AG04449 (cell line): ENCODE data around the gene UPF1.

Source experiments
- CTCF ChIA-PET: fragments of 350-600 bp; formaldehyde crosslinking; extraction: SDS; loops from one replicate; lab custom pipeline; 2021; ENCODE audit warnings: antibody characterized with exemption; lab: Yijun Ruan, JAX
- POLR2A ChIA-PET: fragments of 400-600, 350-600 bp; formaldehyde crosslinking; extraction: SDS; loops from one replicate; lab custom pipeline; 2020; ENCODE audit warnings: antibody characterized with exemption, inconsistent platforms; lab: Yijun Ruan, JAX
- DNase-seq: peaks from one replicate; pipeline ENCODE4 v3.0.0-alpha.2; 2010; ENCODE audit warnings: low read depth, low spot score
- H3K4me3 ChIP-seq: 2 replicates; pipeline ENCODE4 v1.5.1; 2011; ENCODE audit warnings: low read depth, mild to moderate bottlenecking, control low read depth, low read length
- TF ChIP-seq, protein P1 (sequence below): IDR thresholded peaks from one replicate; pipeline ENCODE4 v1.5.1; 2011; ENCODE audit warnings: mild to moderate bottlenecking, moderate library complexity, low read length, control low read depth, inconsistent platforms; ENCODE audit not compliant: insufficient read depth; ENCODE audit errors: missing control alignments

Gene UPF1

DNA sequence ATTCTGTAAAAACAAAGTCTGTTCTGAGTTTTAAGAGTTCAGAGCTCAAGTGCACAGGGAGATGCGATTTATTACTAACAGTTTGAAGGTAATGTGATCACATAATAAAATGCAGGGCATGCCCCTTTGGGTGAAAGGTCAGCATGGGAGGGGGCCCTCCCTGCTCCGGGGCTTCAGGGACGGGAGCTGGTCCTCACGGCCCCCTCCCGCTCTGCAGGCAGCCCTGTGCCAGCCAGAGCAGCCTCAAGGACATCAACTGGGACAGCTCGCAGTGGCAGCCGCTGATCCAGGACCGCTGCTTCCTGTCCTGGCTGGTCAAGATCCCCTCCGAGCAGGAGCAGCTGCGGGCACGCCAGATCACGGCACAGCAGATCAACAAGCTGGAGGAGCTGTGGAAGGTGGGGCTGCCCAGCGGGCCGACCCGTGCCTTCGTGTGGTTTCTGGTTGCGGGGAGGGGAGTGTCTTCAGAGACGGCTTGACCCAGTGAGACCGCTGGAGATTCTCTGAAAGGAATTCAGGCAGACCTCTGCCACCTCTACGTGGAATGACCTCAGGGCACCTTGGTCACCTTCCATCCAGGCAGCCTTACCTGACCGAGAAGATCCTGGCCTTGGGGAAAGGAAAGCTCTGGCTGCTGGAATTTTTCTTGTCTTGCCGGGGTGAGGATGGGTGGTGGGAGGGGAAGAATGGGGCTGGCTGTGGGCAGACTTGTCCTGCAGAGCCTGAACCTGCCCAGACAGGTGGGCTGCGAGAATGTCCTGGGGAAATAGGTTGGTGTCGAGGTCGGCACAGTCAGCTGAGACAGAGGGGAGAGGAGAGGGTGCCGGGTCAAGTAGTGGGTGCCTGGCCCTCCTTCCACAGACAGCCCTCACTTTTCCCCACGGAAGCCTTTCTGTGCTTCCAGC is 19.0 kb downstream of the UPF1 start:
- POLR2A ChIA-PET = no interaction called here
- TF ChIP-seq, protein P1, sequence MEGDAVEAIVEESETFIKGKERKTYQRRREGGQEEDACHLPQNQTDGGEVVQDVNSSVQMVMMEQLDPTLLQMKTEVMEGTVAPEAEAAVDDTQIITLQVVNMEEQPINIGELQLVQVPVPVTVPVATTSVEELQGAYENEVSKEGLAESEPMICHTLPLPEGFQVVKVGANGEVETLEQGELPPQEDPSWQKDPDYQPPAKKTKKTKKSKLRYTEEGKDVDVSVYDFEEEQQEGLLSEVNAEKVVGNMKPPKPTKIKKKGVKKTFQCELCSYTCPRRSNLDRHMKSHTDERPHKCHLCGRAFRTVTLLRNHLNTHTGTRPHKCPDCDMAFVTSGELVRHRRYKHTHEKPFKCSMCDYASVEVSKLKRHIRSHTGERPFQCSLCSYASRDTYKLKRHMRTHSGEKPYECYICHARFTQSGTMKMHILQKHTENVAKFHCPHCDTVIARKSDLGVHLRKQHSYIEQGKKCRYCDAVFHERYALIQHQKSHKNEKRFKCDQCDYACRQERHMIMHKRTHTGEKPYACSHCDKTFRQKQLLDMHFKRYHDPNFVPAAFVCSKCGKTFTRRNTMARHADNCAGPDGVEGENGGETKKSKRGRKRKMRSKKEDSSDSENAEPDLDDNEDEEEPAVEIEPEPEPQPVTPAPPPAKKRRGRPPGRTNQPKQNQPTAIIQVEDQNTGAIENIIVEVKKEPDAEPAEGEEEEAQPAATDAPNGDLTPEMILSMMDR = no peak
- H3K4me3 ChIP-seq = no peak overlapping the region
- CTCF ChIA-PET = interaction anchor here (1.8 to 13.0 kb wide), 4 partner anchors 11 to 259 kb away, joined by 5 to 286 read pairs (median 199); partner anchors contain the start of genes REX1BD and UPF1
- no peak for DNase-seq

DNA sequence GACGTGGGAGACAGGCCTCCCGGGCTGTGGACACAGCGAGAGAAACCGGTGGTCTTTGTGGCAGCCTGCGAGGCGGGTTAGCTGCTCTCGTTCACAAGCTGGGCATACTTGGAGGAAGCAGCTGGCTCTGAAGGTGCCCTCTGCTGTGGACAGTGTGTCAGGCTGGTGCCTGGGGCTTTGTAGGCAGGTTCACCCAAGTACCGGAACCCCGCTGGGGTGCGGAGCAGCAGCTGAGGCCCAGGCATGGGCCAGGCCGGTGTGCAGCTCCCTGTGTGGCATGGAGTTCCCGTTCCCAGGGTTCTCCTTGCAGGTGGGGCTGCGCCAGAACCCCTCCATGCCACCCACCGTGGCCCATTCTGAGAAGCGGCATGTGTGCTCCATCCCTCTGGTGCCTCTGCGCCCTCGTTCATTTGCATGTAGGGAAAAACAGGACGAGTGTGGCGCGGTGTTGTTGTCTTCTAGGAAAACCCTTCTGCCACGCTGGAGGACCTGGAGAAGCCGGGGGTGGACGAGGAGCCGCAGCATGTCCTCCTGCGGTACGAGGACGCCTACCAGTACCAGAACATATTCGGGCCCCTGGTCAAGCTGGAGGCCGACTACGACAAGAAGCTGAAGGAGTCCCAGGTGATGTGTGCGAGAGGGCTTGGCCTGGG is 20.0 kb downstream of the UPF1 start:
- ChIA-PET POLR2A (no interaction called here), CTCF (interaction anchor here (6.6 to 13.0 kb wide), 3 partner anchors 10 to 260 kb away, joined by 149 to 286 read pairs (median 249); partner anchors contain the start of genes REX1BD and UPF1)
- no peak overlapping the region for H3K4me3 ChIP-seq
- no peak for DNase-seq
- TF ChIP-seq, protein P1 = no peak

DNA sequence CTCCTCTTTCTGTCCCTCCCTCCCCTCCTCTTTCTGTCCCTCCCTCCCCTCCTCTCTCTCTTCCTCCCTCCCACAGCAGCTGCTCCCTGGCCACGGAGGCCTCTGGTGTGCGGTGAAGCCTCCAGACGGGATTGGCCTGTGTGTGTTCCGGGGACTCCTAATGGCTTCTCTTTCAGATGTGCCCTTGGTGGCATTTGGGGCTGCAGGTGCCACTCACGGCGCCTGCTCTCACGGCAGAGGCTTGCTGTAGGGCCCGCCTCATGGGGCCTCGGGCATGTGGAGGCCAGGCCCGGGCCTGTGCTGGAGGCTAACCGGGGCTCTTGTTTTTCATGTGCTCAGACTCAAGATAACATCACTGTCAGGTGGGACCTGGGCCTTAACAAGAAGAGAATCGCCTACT is 20.9 kb downstream of the UPF1 start:
- CTCF ChIA-PET = interaction anchor here (6.6 to 13.0 kb wide), 3 partner anchors 9 to 261 kb away, joined by 149 to 286 read pairs (median 249); partner anchors contain the start of genes REX1BD and UPF1
- TF ChIP-seq, protein P1 = no peak
- POLR2A ChIA-PET = no interaction called here
- H3K4me3 ChIP-seq = no peak overlapping the region
- DNase-seq = no peak

DNA sequence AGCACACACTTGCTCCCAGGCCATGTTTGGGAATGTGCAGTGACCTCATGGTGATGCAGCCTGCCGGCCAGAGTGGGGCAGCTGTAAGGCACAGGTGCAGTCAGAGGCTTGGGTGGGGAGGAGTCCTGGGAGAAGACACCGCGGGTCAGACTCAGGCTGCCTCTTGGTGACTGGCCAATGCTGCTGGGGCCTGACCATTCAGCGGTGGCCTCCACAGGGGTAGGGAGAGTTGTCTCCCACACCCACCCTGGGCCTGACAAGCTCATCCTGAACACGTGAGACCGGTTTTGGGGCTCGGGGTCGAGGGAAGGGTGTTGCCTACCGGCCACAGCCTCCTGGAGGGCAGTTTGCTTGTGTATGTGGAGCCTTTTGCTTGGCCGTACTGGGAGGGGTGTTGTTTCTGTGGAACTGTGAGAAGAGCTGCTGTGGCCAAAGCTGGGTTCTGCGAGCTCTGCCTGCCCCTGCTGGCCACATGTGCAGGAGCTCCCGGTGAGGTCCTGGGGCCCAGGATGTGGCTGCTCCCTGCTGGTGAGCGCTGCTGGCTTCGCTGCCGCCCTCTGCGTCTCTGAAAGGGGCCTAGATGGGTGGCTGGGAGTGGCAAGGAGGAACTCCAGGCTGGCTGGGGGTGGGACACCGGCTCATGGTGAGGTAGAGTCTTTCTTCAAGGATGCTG is 22.1 kb downstream of the UPF1 start:
- CTCF ChIA-PET = interaction anchor here (1.0 to 5.9 kb wide), 4 partner anchors 9 to 295 kb away, joined by 3 to 58 read pairs (median 12); partner anchors contain the start of gene REX1BD
- TF ChIP-seq, protein P1 = no peak
- POLR2A ChIA-PET = no interaction called here
- no peak for DNase-seq
- H3K4me3 ChIP-seq = no peak overlapping the region

DNA sequence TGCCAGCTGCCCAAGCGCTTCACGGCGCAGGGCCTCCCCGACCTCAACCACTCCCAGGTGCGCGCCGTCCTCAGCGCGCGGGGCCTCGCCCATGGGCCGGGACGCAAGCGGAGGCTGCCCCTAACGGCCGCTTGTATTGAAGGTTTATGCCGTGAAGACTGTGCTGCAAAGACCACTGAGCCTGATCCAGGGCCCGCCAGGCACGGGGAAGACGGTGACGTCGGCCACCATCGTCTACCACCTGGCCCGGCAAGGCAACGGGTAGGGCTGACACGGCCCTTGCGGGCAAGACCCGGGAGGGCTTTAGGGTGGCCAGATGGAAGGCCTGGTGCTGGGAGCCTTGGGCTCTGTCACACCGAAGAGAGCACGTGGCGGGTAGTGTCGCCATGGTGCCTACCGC is 23.2 kb downstream of the UPF1 start:
- no peak for DNase-seq
- CTCF ChIA-PET = interaction anchor here (0.7 to 13.9 kb wide), 7 partner anchors 9 to 296 kb away, joined by 3 to 249 read pairs (median 4); partner anchors contain the start of gene REX1BD

More for the DNA sequence above, 23.2 kb downstream of the UPF1 start:
- H3K4me3 ChIP-seq = no peak overlapping the region
- POLR2A ChIA-PET = interaction anchor here (0.6 kb wide), 1 partner anchor 263 kb away, joined by 3 read pairs; no protein-coding TSS in a partner anchor
- TF ChIP-seq, protein P1 = no peak
